Right atrium auricular region (tissue), 2 donors: ENCODE results near the gene C2orf81. TPM values are rescaled to one million over a fixed set of nuclear protein-coding genes. Genes with fewer than 3 reads are reported as not detected.

Experiments
- DNase-seq: peaks from one replicate; pipeline ENCODE4 v3.0.0-alpha.2; 2019; ENCODE audit warnings: low spot score
- H3K27ac ChIP-seq, 2 donors: fragments of 200-600 bp; sonication (generic); 1 replicate in 1 of 2; 2 replicates in 1 of 2; pipeline ENCODE4 v1.5.1; 2016 to 2019
- H3K27me3 ChIP-seq, 2 donors: fragments of 200-600 bp; sonication (generic); one replicate each; pipeline versions ENCODE4 v1.5.1 to v1.6.0; 2017 to 2019
- H3K36me3 ChIP-seq: fragments of 200-600 bp; sonication (generic); one replicate; pipeline ENCODE4 v1.5.1; 2016
- H3K4me1 ChIP-seq, 2 donors: fragments of 200-600 bp; sonication (generic); one replicate each; pipeline versions ENCODE4 v1.5.1 to v1.6.0; 2017 to 2019
- H3K4me3 ChIP-seq, 2 donors: fragments of 200-600 bp; sonication (generic); 1 replicate in 1 of 2; 2 replicates in 1 of 2; pipeline ENCODE4 v1.5.1; 2017 to 2019; ENCODE audit warnings: mild to moderate bottlenecking in 1 of 2, moderate library complexity in 1 of 2
- H3K9me3 ChIP-seq, 2 donors: fragments of 200-600 bp; sonication (generic); one replicate each; pipeline ENCODE4 v1.5.1; 2019
- CTCF ChIP-seq, 2 donors: fragments of 200-600 bp; sonication (generic); IDR thresholded peaks; one replicate each; pipeline ENCODE4 v1.5.1; 2019; ENCODE audit warnings: antibody characterized with exemption in 2 of 2
- total RNA-seq, 2 donors: library from RNA; depleted of rRNA; stranded (reverse); fragments of >200 nt; gene quantifications; one replicate each; pipeline ENCODE4 v1.1.0, GENCODE V29; 2016

C2orf81 gene
- total RNA-seq, 2 donors from 2014 or later: 0.94 to 1.0 TPM

- Histone ChIP-seq H3K4me1 (peaks cover 0 to under 1% of the 10 kb centered on the region in 2 donors), H3K4me3 (no peak overlapping the region), H3K36me3 (peaks cover 60% of the 10 kb centered on the region), H3K9me3 (no peaks in the 10 kb centered on the region), H3K27ac (no peak overlapping the region), H3K27me3 (no peaks in the 10 kb centered on the region)
- DNase-seq: no peak
- TF ChIP-seq CTCF (IDR thresholded peaks at IDR 0.05): no peak
These were observed 9.1 kb upstream of the C2orf81 start for GRCh38 chr2:74430502-74430901.

GRCh38 chr2:74429487-74430451, 8.3 kb upstream of the C2orf81 start:
- Histone ChIP-seq H3K4me1 (no peaks in the 10 kb centered on the region), H3K9me3 (no peaks in the 10 kb centered on the region), H3K27me3 (no peaks in the 10 kb centered on the region), H3K27ac (no peak overlapping the region), H3K4me3 (no peak overlapping the region), H3K36me3 (peaks cover 63% of the 10 kb centered on the region)
- TF ChIP-seq CTCF (IDR thresholded peaks at IDR 0.05): no peak
- no peak for DNase-seq

GRCh38 chr2:74428675-74429074, 7.3 kb upstream of the C2orf81 start:
- Histone ChIP-seq H3K36me3 (peaks cover 63% of the 10 kb centered on the region), H3K9me3 (no peaks in the 10 kb centered on the region), H3K4me1 (no peaks in the 10 kb centered on the region), H3K27ac (no peak overlapping the region), H3K27me3 (no peaks in the 10 kb centered on the region), H3K4me3 (no peak overlapping the region)
- TF ChIP-seq CTCF (IDR thresholded peaks at IDR 0.05): no peak
- DNase-seq: no peak

- Histone ChIP-seq H3K9me3 (no peaks in the 10 kb centered on the region), H3K27ac (no peak overlapping the region), H3K36me3 (peaks cover 63% of the 10 kb centered on the region), H3K4me3 (no peak overlapping the region), H3K27me3 (no peaks in the 10 kb centered on the region), H3K4me1 (no peaks in the 10 kb centered on the region)
- TF ChIP-seq CTCF (IDR thresholded peaks at IDR 0.05): no peak
- DNase-seq: no peak
These were observed 6.1 kb upstream of the C2orf81 start for GRCh38 chr2:74427551-74427950.

GRCh38 chr2:74426181-74426758, 4.9 kb upstream of the C2orf81 start:
- Histone ChIP-seq H3K27ac (no peak overlapping the region), H3K4me1 (peaks cover 0 to 7% of the 10 kb centered on the region in 2 donors), H3K36me3 (peaks cover 51% of the 10 kb centered on the region), H3K9me3 (no peaks in the 10 kb centered on the region), H3K27me3 (no peaks in the 10 kb centered on the region), H3K4me3 (no peak overlapping the region)
- no peak for TF ChIP-seq CTCF (IDR thresholded peaks at IDR 0.05)
- DNase-seq: no peak
